SK-N-SH (cell line): ENCODE results near the gene NLRC5. TPM values are rescaled to one million over a fixed set of nuclear protein-coding genes. Genes with fewer than 3 reads are reported as not detected.

Source experiments
- CTCF ChIA-PET: fragments of 300-600, 350-600 bp; formaldehyde crosslinking; extraction: SDS; loops from one replicate; lab custom pipeline; 2021; lab: Yijun Ruan, JAX
- POLR2A ChIA-PET: fragments of 350-600 bp; sonication (Branson Sonifier 250); formaldehyde crosslinking; extraction: SDS; loops from one replicate; lab custom pipeline; 2020; ENCODE audit warnings: antibody characterized with exemption, inconsistent platforms; lab: Yijun Ruan, JAX
- DNase-seq: peaks from one replicate; pipeline ENCODE4 v3.0.0; 2012
- H2AFZ ChIP-seq: fragments of 200-600 bp; sonication (generic); 2 replicates; pipeline ENCODE4 v1.8.1; 2016; ENCODE audit warnings: antibody characterized with exemption, mild to moderate bottlenecking, low read depth
- H3F3A ChIP-seq: fragments of 200-600 bp; sonication (generic); replicated peaks from 2 replicates; pipeline ENCODE3; 2016; ENCODE audit warnings: antibody characterized with exemption, mild to moderate bottlenecking; ENCODE audit not compliant: insufficient read depth
- H3K27ac ChIP-seq, 2 experiments: fragments of 200-500 bp in 1 of 2; fragments of 200-600 bp in 1 of 2; sonication (Bioruptor generic) in 1 of 2; sonication (generic), shearing (Covaris generic) in 1 of 2; 2 replicates each; pipeline versions ENCODE4 v1.5.1 to v1.6.1; 2014 to 2016; ENCODE audit warnings: low read depth in 2 of 2, inconsistent platforms in 1 of 2, low read length in 1 of 2, mild to moderate bottlenecking in 1 of 2, mixed read lengths in 1 of 2
- H3K27me3 ChIP-seq: fragments of 200-600 bp; sonication (generic), shearing (Covaris generic); 2 replicates; pipeline ENCODE4 v1.6.1; 2016; ENCODE audit warnings: mixed run types; ENCODE audit not compliant: insufficient read depth
- H3K36me3 ChIP-seq, 2 experiments: fragments of 200-500 bp in 1 of 2; fragments of 200-600 bp in 1 of 2; sonication (Bioruptor generic) in 1 of 2; sonication (generic) in 1 of 2; replicated peaks in 1 of 2; 2 replicates each; pipeline versions ENCODE3 to v1.5.1; 2014 to 2016; ENCODE audit warnings: low read length in 1 of 2, mild to moderate bottlenecking in 1 of 2; ENCODE audit not compliant: insufficient read depth in 2 of 2, control insufficient read depth in 1 of 2
- H3K4me1 ChIP-seq, 2 experiments: fragments of 200-500 bp in 1 of 2; fragments of 200-600 bp in 1 of 2; sonication (Bioruptor generic) in 1 of 2; sonication (generic), shearing (Covaris generic) in 1 of 2; 2 replicates each; pipeline versions ENCODE4 v1.5.1 to v1.6.1; 2014 to 2016; ENCODE audit warnings: low read depth in 1 of 2, low read length in 1 of 2, mixed run types in 1 of 2; ENCODE audit not compliant: insufficient read depth in 2 of 2, control insufficient read depth in 1 of 2
- H3K4me2 ChIP-seq: fragments of 200-600 bp; sonication (generic), shearing (Covaris generic); 2 replicates; pipeline ENCODE4 v1.6.1; 2017; ENCODE audit warnings: mixed run types
- H3K4me3 ChIP-seq, 2 experiments: fragments of 200-500 bp in 1 of 2; fragments of 200-600 bp in 1 of 2; sonication (Bioruptor generic) in 1 of 2; sonication (generic), shearing (Covaris generic) in 1 of 2; 2 replicates each; pipeline versions ENCODE4 v1.5.1 to v1.8.1; 2014 to 2016; ENCODE audit warnings: low read depth in 2 of 2, inconsistent platforms in 1 of 2, low read length in 1 of 2, mild to moderate bottlenecking in 1 of 2, mixed read lengths in 1 of 2, moderate library complexity in 1 of 2
- H3K79me2 ChIP-seq: fragments of 200-600 bp; sonication (generic); 2 replicates; pipeline ENCODE4 v1.8.1; 2017; ENCODE audit warnings: mild to moderate bottlenecking; ENCODE audit not compliant: insufficient read depth
- H3K9ac ChIP-seq: fragments of 200-600 bp; sonication (generic); 2 replicates; pipeline ENCODE4 v1.6.1; 2017; ENCODE audit warnings: mixed run types
- H3K9me2 ChIP-seq: fragments of 200-600 bp; sonication (generic); 2 replicates; pipeline ENCODE4 v1.6.1; 2017; ENCODE audit warnings: mixed run types
- H3K9me3 ChIP-seq: fragments of 200-600 bp; sonication (generic); 2 replicates; pipeline ENCODE4 v1.6.1; 2017; ENCODE audit warnings: mixed run types, mild to moderate bottlenecking, moderate library complexity
- H4K20me1 ChIP-seq: fragments of 200-600 bp; sonication (generic); 2 replicates; pipeline ENCODE4 v1.6.1; 2017; ENCODE audit warnings: mild to moderate bottlenecking, mixed run types; ENCODE audit not compliant: insufficient read depth
- CHD2 ChIP-seq: fragments of 150-350 bp; IDR thresholded peaks from 2 replicates; pipeline ENCODE4 v1.6.1; 2018; ENCODE audit warnings: low read length; ENCODE audit not compliant: partially characterized antibody
- ELF1 ChIP-seq: IDR thresholded peaks from 2 replicates; pipeline ENCODE4 v1.4.0; 2012
- EP300 ChIP-seq, 2 experiments: IDR thresholded peaks; 2 replicates each; pipeline versions ENCODE4 v1.4.0 to v1.6.1; 2012; ENCODE audit warnings: borderline replicate concordance in 1 of 2, low read depth in 1 of 2, low read length in 1 of 2
- EZH2phosphoT487 ChIP-seq: fragments of 200-600 bp; sonication (generic); IDR thresholded peaks from 2 replicates; pipeline ENCODE4 v1.6.1; 2017; ENCODE audit warnings: low read depth, mixed run types, mild to moderate bottlenecking, antibody characterized with exemption, moderate library complexity, borderline replicate concordance
- FOXJ3 ChIP-seq: sonication (generic); formaldehyde crosslinking; IDR thresholded peaks from 2 replicates; pipeline ENCODE4 v1.5.1; 2020; ENCODE audit warnings: mild to moderate bottlenecking, missing genetic modification reagents
- FOXM1 ChIP-seq: IDR thresholded peaks from 2 replicates; pipeline ENCODE4 v1.4.0; 2012; ENCODE audit warnings: low read depth, mild to moderate bottlenecking
- GABPA ChIP-seq: IDR thresholded peaks from 2 replicates; pipeline ENCODE4 v1.4.0; 2012; ENCODE audit warnings: low read depth, mild to moderate bottlenecking
- JUND ChIP-seq: IDR thresholded peaks from 2 replicates; pipeline ENCODE4 v1.4.0; 2012
- MEF2A ChIP-seq: IDR thresholded peaks from 2 replicates; pipeline ENCODE4 v1.4.0; 2012; ENCODE audit warnings: low read depth, borderline replicate concordance
- MXI1 ChIP-seq: IDR thresholded peaks from 2 replicates; pipeline ENCODE4 v1.6.1; 2012; ENCODE audit warnings: mild to moderate bottlenecking, low read depth, low read length, improper control_type of control experiment
- NRF1 ChIP-seq: IDR thresholded peaks from 2 replicates; pipeline ENCODE4 v1.6.1; 2012; ENCODE audit warnings: low read depth, mild to moderate bottlenecking, low read length
- PBX3 ChIP-seq: IDR thresholded peaks from 2 replicates; pipeline ENCODE4; 2012
- POLR2AphosphoS5 ChIP-seq: IDR thresholded peaks from 2 replicates; pipeline ENCODE4 v1.6.1; 2012; ENCODE audit warnings: low read depth, low read length
- RAD21 ChIP-seq: IDR thresholded peaks from 2 replicates; pipeline ENCODE4 v1.6.1; 2012; ENCODE audit warnings: mild to moderate bottlenecking, low read length
- RCOR1 ChIP-seq: fragments of 150-350 bp; IDR thresholded peaks from 2 replicates; pipeline ENCODE4 v1.6.1; 2017; ENCODE audit warnings: antibody characterized with exemption, low read length
- SIN3A ChIP-seq: IDR thresholded peaks from 2 replicates; pipeline ENCODE4 v1.6.1; 2012; ENCODE audit warnings: low read depth, mild to moderate bottlenecking, low read length, moderate library complexity, borderline replicate concordance
- SMC3 ChIP-seq: IDR thresholded peaks from 2 replicates; pipeline ENCODE4 v1.6.1; 2012; ENCODE audit warnings: low read depth, low read length, improper control_type of control experiment
- TEAD4 ChIP-seq: IDR thresholded peaks from 2 replicates; pipeline ENCODE4 v1.4.0; 2012; ENCODE audit warnings: mild to moderate bottlenecking, borderline replicate concordance; ENCODE audit not compliant: insufficient read depth
- YY1 ChIP-seq: IDR thresholded peaks from 2 replicates; pipeline ENCODE4 v1.4.0; 2012; ENCODE audit warnings: low read depth, mild to moderate bottlenecking
- ZBTB33 ChIP-seq: IDR thresholded peaks from 2 replicates; pipeline ENCODE4 v1.4.0; 2012; ENCODE audit warnings: low read depth, borderline replicate concordance
- WGBS: methylation state at CpG from one replicate; pipeline ENCODE4 v1.1.6; 2017; ENCODE audit warnings: low lambda C conversion rate; 5-methylcytosine and 5-hydroxymethylcytosine counted together
- polyA plus RNA-seq, 3 experiments: library from polyadenylated mRNA; depleted of rRNA; stranded (reverse); fragments of >200 nt; gene quantifications; 2 replicates each; pipeline ENCODE4 v1.2.3, GENCODE V29; 2012
- TF ChIP-seq, protein P1 (sequence below): fragments of 200-600 bp; sonication (generic); IDR thresholded peaks from 2 replicates; pipeline ENCODE4 v1.6.1; 2017; ENCODE audit warnings: antibody characterized with exemption, mild to moderate bottlenecking, moderate library complexity
- TF ChIP-seq, protein P2 (sequence below): IDR thresholded peaks from 2 replicates; pipeline ENCODE4 v1.4.0; 2012; ENCODE audit warnings: low read depth

NLRC5 gene
- polyA plus RNA-seq, 1 of the 3 experiments (the other 2 are of a cell fraction), result 6.5 TPM

DNA sequence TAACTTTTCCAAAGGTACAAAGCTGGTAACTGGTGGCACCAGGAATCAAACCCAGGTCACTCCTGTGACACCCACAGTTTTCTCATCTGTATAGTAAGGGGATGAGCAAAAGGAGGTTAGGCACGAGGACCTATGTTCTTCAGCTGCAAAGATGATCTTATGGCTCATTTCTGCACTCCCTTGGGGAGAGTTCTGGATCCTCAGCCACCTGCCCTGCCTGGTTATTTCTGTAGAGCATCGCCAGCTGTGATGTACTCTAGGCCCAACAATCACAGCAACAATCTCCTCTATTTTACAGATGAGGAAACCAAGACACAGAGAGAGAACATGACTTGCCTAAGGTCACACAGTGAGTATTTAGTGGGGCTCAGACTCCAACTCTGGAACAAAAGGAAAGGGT is 97.6 kb downstream of the NLRC5 start:
- Histone ChIP-seq H3K4me2 (no peak overlapping the region), H3F3A (no peaks in the 10 kb centered on the region), H3K79me2 (no peaks in the 10 kb centered on the region), H3K27ac (no peak overlapping the region), H3K4me1 (peaks cover 9 to 11% of the 10 kb centered on the region in 2 experiments; a peak in 1 of 4 replicates), H3K4me3 (no peak overlapping the region), H3K9me2 (no peaks in the 10 kb centered on the region), H2AFZ (no peak overlapping the region), H3K36me3 (no peaks in the 10 kb centered on the region), H3K27me3 (no peaks in the 10 kb centered on the region), H3K9ac (no peak overlapping the region), H3K9me3 (no peaks in the 10 kb centered on the region), H4K20me1 (no peaks in the 10 kb centered on the region)
- WGBS, result 58% methylated on average over 2 of the region's 2 CpGs
- DNase-seq, result no peak
- ChIA-PET POLR2A (interaction anchor here (0.6 to 0.7 kb wide), 2 partner anchors 24 to 76 kb away, joined by 4 to 7 read pairs; no protein-coding TSS in a partner anchor), CTCF (interaction anchor here (0.7 to 1.6 kb wide), 8 partner anchors 9 to 330 kb away, joined by 3 to 6 read pairs (median 3); no protein-coding TSS in a partner anchor)
- no peak for TF ChIP-seq YY1
- TF ChIP-seq SIN3A, result no peak
- no peak for TF ChIP-seq RAD21
- TF ChIP-seq ELF1, result no peak
- no peak for TF ChIP-seq FOXJ3 (CRISPR knock-in tag)
- no peak for TF ChIP-seq EZH2phosphoT487
- no peak for TF ChIP-seq MEF2A
- TF ChIP-seq, protein P1, sequence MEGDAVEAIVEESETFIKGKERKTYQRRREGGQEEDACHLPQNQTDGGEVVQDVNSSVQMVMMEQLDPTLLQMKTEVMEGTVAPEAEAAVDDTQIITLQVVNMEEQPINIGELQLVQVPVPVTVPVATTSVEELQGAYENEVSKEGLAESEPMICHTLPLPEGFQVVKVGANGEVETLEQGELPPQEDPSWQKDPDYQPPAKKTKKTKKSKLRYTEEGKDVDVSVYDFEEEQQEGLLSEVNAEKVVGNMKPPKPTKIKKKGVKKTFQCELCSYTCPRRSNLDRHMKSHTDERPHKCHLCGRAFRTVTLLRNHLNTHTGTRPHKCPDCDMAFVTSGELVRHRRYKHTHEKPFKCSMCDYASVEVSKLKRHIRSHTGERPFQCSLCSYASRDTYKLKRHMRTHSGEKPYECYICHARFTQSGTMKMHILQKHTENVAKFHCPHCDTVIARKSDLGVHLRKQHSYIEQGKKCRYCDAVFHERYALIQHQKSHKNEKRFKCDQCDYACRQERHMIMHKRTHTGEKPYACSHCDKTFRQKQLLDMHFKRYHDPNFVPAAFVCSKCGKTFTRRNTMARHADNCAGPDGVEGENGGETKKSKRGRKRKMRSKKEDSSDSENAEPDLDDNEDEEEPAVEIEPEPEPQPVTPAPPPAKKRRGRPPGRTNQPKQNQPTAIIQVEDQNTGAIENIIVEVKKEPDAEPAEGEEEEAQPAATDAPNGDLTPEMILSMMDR, result no peak
- no peak for TF ChIP-seq EP300 (IDR thresholded peaks at IDR 0.05; ENCODE audit: borderline replicate concordance in 1 of 2, low read depth in 1 of 2, low read length in 1 of 2)
- TF ChIP-seq, protein P2, sequence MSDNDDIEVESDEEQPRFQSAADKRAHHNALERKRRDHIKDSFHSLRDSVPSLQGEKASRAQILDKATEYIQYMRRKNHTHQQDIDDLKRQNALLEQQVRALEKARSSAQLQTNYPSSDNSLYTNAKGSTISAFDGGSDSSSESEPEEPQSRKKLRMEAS, result no peak
- TF ChIP-seq RCOR1, result no peak
- no peak for TF ChIP-seq CHD2
- no peak for TF ChIP-seq SMC3
- TF ChIP-seq POLR2AphosphoS5, result no peak
- no peak for TF ChIP-seq GABPA
- TF ChIP-seq MXI1, result no peak
- no peak for TF ChIP-seq FOXM1

GRCh38 chr16:57089406-57089805 is 100.0 kb downstream of the NLRC5 start:
- no peak overlapping the region for H3K4me2 ChIP-seq
- no peak overlapping the region for H3K27ac ChIP-seq
- no peaks in the 10 kb centered on the region for H3K36me3 ChIP-seq
- H3F3A ChIP-seq, result no peaks in the 10 kb centered on the region
- peaks cover 13% of the 10 kb centered on the region; the same call in 1 of the 2 replicates for H3K79me2 ChIP-seq
- no peak overlapping the region for H3K4me3 ChIP-seq
- no peak for DNase-seq
- CTCF ChIA-PET, result interaction anchor here (1.2 kb wide), 1 partner anchor 125 kb away, joined by 3 read pairs; no protein-coding TSS in a partner anchor
- no peak overlapping the region for H3K9ac ChIP-seq
- peaks cover 12 to 20% of the 10 kb centered on the region in 2 experiments; a peak in 1 of 4 replicates for H3K4me1 ChIP-seq
- 89% methylated on average over 6 of the region's 8 CpGs for WGBS
- H3K9me2 ChIP-seq, result no peaks in the 10 kb centered on the region
- 0 out of 2 replicates have a peak, but pooled peaks cover 6% of the 10 kb centered on the region for H4K20me1 ChIP-seq
- no peaks in the 10 kb centered on the region for H3K27me3 ChIP-seq
- H2AFZ ChIP-seq, result no peak overlapping the region
- POLR2A ChIA-PET, result interaction anchor here (0.6 kb wide), 1 partner anchor 204 kb away, joined by 3 read pairs; no protein-coding TSS in a partner anchor
- H3K9me3 ChIP-seq, result no peaks in the 10 kb centered on the region
- TF ChIP-seq EZH2phosphoT487 (no peak), PBX3 (no peak), ELF1 (no peak), FOXJ3 (CRISPR knock-in tag) (no peak), NRF1 (no peak), ZBTB33 (no peak), EP300 (IDR thresholded peaks at IDR 0.05; ENCODE audit: borderline replicate concordance in 1 of 2, low read depth in 1 of 2, low read length in 1 of 2) (no peak), TEAD4 (no peak), JUND (no peak)
- TF ChIP-seq, protein P1, result no peak
